SK-N-SH treated with all-trans-retinoic acid at 6 μM for 48 hours (cell line): ENCODE measurements around the gene ATXN10.
A peak's percentile ranks its signal among the peaks of the same experiment; 100 is the strongest.

Source experiments
- ATAC-seq: fragments of 200-7000 bp; cut with Tn5 transposase; 3 replicates; pipeline ENCODE4 v1.9.1; 2020; ENCODE audit warnings: mild to moderate bottlenecking, moderate library complexity
- ARNTL ChIP-seq: fragments of 450-650 bp; formaldehyde crosslinking; IDR thresholded peaks from 2 replicates; pipeline ENCODE4 v1.5.0; 2020; ENCODE audit warnings: low read depth, mild to moderate bottlenecking, moderate library complexity, borderline replicate concordance
- BACH2 ChIP-seq: fragments of 250-450 bp; sonication (Bioruptor Pico); IDR thresholded peaks from 2 replicates; pipeline ENCODE4 v1.9.0; 2021; ENCODE audit warnings: mild to moderate bottlenecking, borderline replicate concordance
- CREB5 ChIP-seq: fragments of 250-450 bp; sonication (Bioruptor Pico); IDR thresholded peaks from 2 replicates; pipeline ENCODE4 v1.5.1; 2020; ENCODE audit warnings: low read depth, mild to moderate bottlenecking, moderate library complexity
- CSDC2 ChIP-seq: fragments of 250-450 bp; sonication (Bioruptor Pico); IDR thresholded peaks from 2 replicates; pipeline ENCODE4 v1.5.0; 2020; ENCODE audit warnings: mild to moderate bottlenecking, moderate library complexity
- ESRRG ChIP-seq: fragments of 250-450 bp; sonication (Bioruptor Pico); IDR thresholded peaks from 2 replicates; pipeline ENCODE4 v1.6.1; 2021; ENCODE audit warnings: mild to moderate bottlenecking
- GLIS3 ChIP-seq: fragments of 250-450 bp; sonication (Bioruptor Pico); IDR thresholded peaks from 2 replicates; pipeline ENCODE4 v1.5.0; 2020; ENCODE audit warnings: mild to moderate bottlenecking, moderate library complexity
- ISL1 ChIP-seq: fragments of 250-450 bp; sonication (Bioruptor Pico); IDR thresholded peaks from 2 replicates; pipeline ENCODE4 v2.1.2; 2022; ENCODE audit warnings: mild to moderate bottlenecking, moderate library complexity
- PATZ1 ChIP-seq: fragments of 250-450 bp; sonication (Bioruptor Pico); IDR thresholded peaks from 2 replicates; pipeline ENCODE4 v1.8.0; 2020; ENCODE audit warnings: mild to moderate bottlenecking, moderate library complexity, borderline replicate concordance
- POU6F1 ChIP-seq: fragments of 250-450 bp; sonication (Bioruptor Pico); IDR thresholded peaks from 2 replicates; pipeline ENCODE4 v1.8.0; 2021; ENCODE audit warnings: low read depth, mild to moderate bottlenecking, moderate library complexity, borderline replicate concordance
- RARB ChIP-seq: fragments of 250-450 bp; sonication (Bioruptor Pico); IDR thresholded peaks from 2 replicates; pipeline ENCODE4 v1.8.0; 2021; ENCODE audit warnings: mild to moderate bottlenecking, moderate library complexity
- SNAI2 ChIP-seq: fragments of 250-450 bp; sonication (Bioruptor Pico); IDR thresholded peaks from 2 replicates; pipeline ENCODE4 v1.5.0; 2020; ENCODE audit warnings: mild to moderate bottlenecking, moderate library complexity
- TCF4 ChIP-seq: fragments of 250-450 bp; sonication (Bioruptor Pico); IDR thresholded peaks from 2 replicates; pipeline ENCODE4 v1.8.0; 2021; ENCODE audit warnings: mild to moderate bottlenecking, moderate library complexity, borderline replicate concordance
- TOX ChIP-seq: fragments of 250-450 bp; sonication (Bioruptor Pico); IDR thresholded peaks from 2 replicates; pipeline ENCODE4 v1.8.0; 2021; ENCODE audit warnings: mild to moderate bottlenecking, moderate library complexity, borderline replicate concordance
- TSHZ2 ChIP-seq: fragments of 250-450 bp; sonication (Bioruptor Pico); IDR thresholded peaks from 2 replicates; pipeline ENCODE4 v1.5.0; 2020; ENCODE audit warnings: mild to moderate bottlenecking, moderate library complexity
- ZC3H10 ChIP-seq: fragments of 250-450 bp; sonication (Bioruptor Pico); IDR thresholded peaks from 2 replicates; pipeline ENCODE4 v1.5.1; 2021; ENCODE audit warnings: mild to moderate bottlenecking, moderate library complexity
- ZFP3 ChIP-seq: fragments of 250-450 bp; sonication (Bioruptor Pico); IDR thresholded peaks from 2 replicates; pipeline ENCODE4 v1.5.0; 2020; ENCODE audit warnings: mild to moderate bottlenecking, moderate library complexity
- ZFP30 ChIP-seq: fragments of 450-650 bp; formaldehyde crosslinking; IDR thresholded peaks from 2 replicates; pipeline ENCODE4 v1.5.0; 2022; ENCODE audit warnings: mild to moderate bottlenecking, moderate library complexity
- ZNF565 ChIP-seq: fragments of 450-650 bp; formaldehyde crosslinking; conservative IDR thresholded peaks from 2 replicates; pipeline ENCODE4 v1.5.0; 2020; ENCODE audit warnings: low read depth, mild to moderate bottlenecking, moderate library complexity
- ZNF70 ChIP-seq: fragments of 450-650 bp; formaldehyde crosslinking; IDR thresholded peaks from 2 replicates; pipeline ENCODE4 v1.5.0; 2020; ENCODE audit warnings: mild to moderate bottlenecking, moderate library complexity

Gene ATXN10

GRCh38 chr22:45775062-45775461 is 103.4 kb downstream of the ATXN10 start:
- TF ChIP-seq TCF4 (CRISPR knock-in tag) (no peak), ARNTL (CRISPR knock-in tag) (no peak), PATZ1 (CRISPR knock-in tag) (no peak), CREB5 (no peak)
- TF ChIP-seq, all 23 proteins: peak for 0
- ATAC-seq, result no peak

- no peak for ATAC-seq
- TF ChIP-seq BACH2 (CRISPR knock-in tag), result no peak
- TF ChIP-seq ZNF70 (CRISPR knock-in tag), result no peak
- TF ChIP-seq CSDC2 (CRISPR knock-in tag), result no peak
- no peak for TF ChIP-seq GLIS3
- TF ChIP-seq ZNF565, result no peak
- no peak for TF ChIP-seq TOX (CRISPR knock-in tag)
- no peak for TF ChIP-seq RARB (CRISPR knock-in tag)
- TF ChIP-seq TSHZ2 (CRISPR knock-in tag), result no peak
- no peak for TF ChIP-seq ARNTL (CRISPR knock-in tag)
Observed at GRCh38 chr22:45775569-45776312, 104.1 kb downstream of the ATXN10 start.

GRCh38 chr22:45776313-45776585 is 104.6 kb downstream of the ATXN10 start:
- ATAC-seq, result no peak
- TF ChIP-seq PATZ1 (CRISPR knock-in tag) (no peak), ZFP30 (CRISPR knock-in tag) (no peak), GLIS3 (no peak), ARNTL (CRISPR knock-in tag) (no peak), ESRRG (no peak), CSDC2 (CRISPR knock-in tag) (no peak), RARB (CRISPR knock-in tag) (no peak), TOX (CRISPR knock-in tag) (no peak), SNAI2 (CRISPR knock-in tag) (no peak), ZNF70 (CRISPR knock-in tag) (no peak), ZC3H10 (CRISPR knock-in tag) (no peak), ZFP3 (CRISPR knock-in tag) (no peak)

- ATAC-seq, result peak; percentile 63
- TF ChIP-seq ZNF70 (CRISPR knock-in tag) (no peak), BACH2 (CRISPR knock-in tag) (no peak), ESRRG (no peak), POU6F1 (CRISPR knock-in tag) (no peak), ISL1 (CRISPR knock-in tag) (no peak), ZFP3 (CRISPR knock-in tag) (no peak), ZNF565 (no peak)
- TF ChIP-seq, all 23 proteins: peak for 0
Observed at GRCh38 chr22:45777046-45777851, 105.6 kb downstream of the ATXN10 start.
